ENCODE data around the gene MS4A18. TPM values are rescaled to one million over a fixed set of nuclear protein-coding genes. Genes with fewer than 3 reads are reported as not detected.

Gene MS4A18
- total RNA-seq, 2 donors from 2014 or later: not detected

- H3K27ac ChIP-seq: no peak overlapping the region
- peaks cover 5% of the 10 kb centered on the region for H3K4me1 ChIP-seq
- intact Hi-C loops (cut with DNase I): no loop called here
- no peaks in the 10 kb centered on the region for H3K36me3 ChIP-seq (replicated peaks in 1 of 2; ENCODE audit: insufficient read depth in 1 of 2, low read depth in 2 of 2)
- no peak for TF ChIP-seq POLR2A (IDR thresholded peaks at IDR 0.05)
- TF ChIP-seq, protein P1, sequence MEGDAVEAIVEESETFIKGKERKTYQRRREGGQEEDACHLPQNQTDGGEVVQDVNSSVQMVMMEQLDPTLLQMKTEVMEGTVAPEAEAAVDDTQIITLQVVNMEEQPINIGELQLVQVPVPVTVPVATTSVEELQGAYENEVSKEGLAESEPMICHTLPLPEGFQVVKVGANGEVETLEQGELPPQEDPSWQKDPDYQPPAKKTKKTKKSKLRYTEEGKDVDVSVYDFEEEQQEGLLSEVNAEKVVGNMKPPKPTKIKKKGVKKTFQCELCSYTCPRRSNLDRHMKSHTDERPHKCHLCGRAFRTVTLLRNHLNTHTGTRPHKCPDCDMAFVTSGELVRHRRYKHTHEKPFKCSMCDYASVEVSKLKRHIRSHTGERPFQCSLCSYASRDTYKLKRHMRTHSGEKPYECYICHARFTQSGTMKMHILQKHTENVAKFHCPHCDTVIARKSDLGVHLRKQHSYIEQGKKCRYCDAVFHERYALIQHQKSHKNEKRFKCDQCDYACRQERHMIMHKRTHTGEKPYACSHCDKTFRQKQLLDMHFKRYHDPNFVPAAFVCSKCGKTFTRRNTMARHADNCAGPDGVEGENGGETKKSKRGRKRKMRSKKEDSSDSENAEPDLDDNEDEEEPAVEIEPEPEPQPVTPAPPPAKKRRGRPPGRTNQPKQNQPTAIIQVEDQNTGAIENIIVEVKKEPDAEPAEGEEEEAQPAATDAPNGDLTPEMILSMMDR (IDR thresholded peaks at IDR 0.05): peak in 3 of 7 experiments; percentile 7 to 11 (median 8)
- no peak overlapping the region for H3K4me3 ChIP-seq
- no peaks in the 10 kb centered on the region for H3K27me3 ChIP-seq
- DNase-seq (no peak), ATAC-seq (peak; percentile 10)
- 76 to 77% methylated on average over 1 of the region's 1 CpG for WGBS, 2 donors
- no peaks in the 10 kb centered on the region for H3K9me3 ChIP-seq
Measured at GRCh38 chr11:60743058-60743457, 18.5 kb downstream of the MS4A18 start.

- no peak for ATAC-seq
- DNase-seq: peak in 2 of 4 donors; percentile 7 to 26
- Histone ChIP-seq H3K27me3 (no peaks in the 10 kb centered on the region), H3K36me3 (replicated peaks in 1 of 2; ENCODE audit: insufficient read depth in 1 of 2, low read depth in 2 of 2) (no peaks in the 10 kb centered on the region), H3K4me1 (peaks cover 5% of the 10 kb centered on the region), H3K27ac (no peak overlapping the region), H3K4me3 (no peak overlapping the region), H3K9me3 (no peaks in the 10 kb centered on the region)
- intact Hi-C loops (cut with DNase I): no loop called here
- WGBS, 2 donors: 32 to 40% methylated on average over 5 of the region's 5 CpGs
- TF ChIP-seq POLR2A (IDR thresholded peaks at IDR 0.05): no peak
- TF ChIP-seq, protein P1 (IDR thresholded peaks at IDR 0.05): no peak
Measured at GRCh38 chr11:60744114-60744513, 19.6 kb downstream of the MS4A18 start.

DNA sequence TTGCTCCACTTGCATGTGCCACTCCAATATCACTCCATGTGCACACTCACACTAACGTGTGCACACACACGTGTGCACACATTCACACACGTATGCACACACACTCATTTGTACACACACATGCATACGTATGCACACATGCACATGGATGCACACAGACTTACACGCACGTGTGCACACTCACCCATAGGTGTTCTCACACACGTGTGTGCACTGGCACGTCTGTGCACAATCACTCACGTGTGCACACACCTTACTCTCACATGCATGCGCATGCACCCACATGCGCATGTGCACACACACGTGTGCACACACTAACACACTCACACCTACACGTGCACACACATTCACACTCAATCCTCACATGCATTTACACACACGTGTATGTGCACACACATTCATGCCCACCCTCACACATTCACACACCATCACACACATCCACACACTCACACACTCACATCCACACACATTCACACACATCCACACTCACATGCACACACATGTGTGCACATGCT lies 22.9 kb downstream of the MS4A18 start:
- H3K27ac ChIP-seq: no peak overlapping the region

GRCh38 chr11:60748225-60748624 lies 23.7 kb downstream of the MS4A18 start:
- Histone ChIP-seq H3K27me3 (no peaks in the 10 kb centered on the region), H3K27ac (no peak overlapping the region), H3K9me3 (no peaks in the 10 kb centered on the region), H3K36me3 (replicated peaks in 1 of 2; ENCODE audit: insufficient read depth in 1 of 2, low read depth in 2 of 2) (no peaks in the 10 kb centered on the region), H3K4me3 (no peak overlapping the region), H3K4me1 (peaks cover 5% of the 10 kb centered on the region)
- no peak for ATAC-seq
- 90 to 92% methylated on average over 13 to 17 of the region's 17 CpGs for WGBS, 2 donors
- intact Hi-C loops (cut with DNase I): no loop called here
- TF ChIP-seq, protein P1 (IDR thresholded peaks at IDR 0.05): no peak
- TF ChIP-seq POLR2A (IDR thresholded peaks at IDR 0.05): no peak
- DNase-seq: no peak

More for the DNA sequence above, 22.9 kb downstream of the MS4A18 start:
- H3K4me3 ChIP-seq: no peak overlapping the region
- no peaks in the 10 kb centered on the region for H3K9me3 ChIP-seq
- no peaks in the 10 kb centered on the region for H3K36me3 ChIP-seq (replicated peaks in 1 of 2; ENCODE audit: insufficient read depth in 1 of 2, low read depth in 2 of 2)
- DNase-seq (no peak), ATAC-seq (no peak)
- intact Hi-C loops (cut with DNase I): no loop called here
- H3K4me1 ChIP-seq: peaks cover 5% of the 10 kb centered on the region
- 82 to 86% methylated on average over 14 of the region's 14 CpGs for WGBS, 2 donors
- TF ChIP-seq, protein P1 (IDR thresholded peaks at IDR 0.05): no peak
- no peak for TF ChIP-seq POLR2A (IDR thresholded peaks at IDR 0.05)
- H3K27me3 ChIP-seq: no peaks in the 10 kb centered on the region

DNA sequence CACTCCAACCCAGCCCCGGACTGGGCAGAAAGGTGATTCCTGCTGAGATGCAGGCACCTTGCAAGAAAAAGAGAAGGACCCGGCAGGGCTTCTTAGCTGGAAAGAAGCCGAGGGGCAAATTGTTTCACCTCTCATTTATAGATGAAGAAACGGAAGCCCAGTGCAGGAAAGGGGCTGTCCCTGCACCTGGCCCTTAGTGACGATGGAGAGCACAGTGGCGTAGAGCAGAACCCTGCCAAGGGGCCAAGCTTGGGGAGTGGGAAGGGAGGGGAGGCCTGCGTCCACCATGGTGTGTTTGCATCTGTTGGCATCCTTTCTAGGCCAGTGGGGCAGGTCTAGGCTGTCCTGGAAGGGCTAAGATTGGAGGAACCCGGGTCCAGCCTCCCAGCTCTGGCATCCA lies 24.3 kb downstream of the MS4A18 start:
- H3K4me3 ChIP-seq: no peak overlapping the region
- H3K27ac ChIP-seq: no peak overlapping the region
- no peaks in the 10 kb centered on the region for H3K9me3 ChIP-seq
- DNase-seq (no peak), ATAC-seq (no peak)
- WGBS, 2 donors: 71 to 76% methylated on average over 7 to 8 of the region's 8 CpGs
- TF ChIP-seq POLR2A (IDR thresholded peaks at IDR 0.05): no peak
- TF ChIP-seq, protein P1 (IDR thresholded peaks at IDR 0.05): no peak
- no peaks in the 10 kb centered on the region for H3K27me3 ChIP-seq
- peaks cover 2% of the 10 kb centered on the region for H3K4me1 ChIP-seq
- H3K36me3 ChIP-seq (replicated peaks in 1 of 2; ENCODE audit: insufficient read depth in 1 of 2, low read depth in 2 of 2): no peaks in the 10 kb centered on the region
- intact Hi-C loops (cut with DNase I): no loop called here

All from body of pancreas (tissue), 4 donors.